ENCODE data around the gene ACADL.
A peak's percentile ranks its signal among the peaks of the same experiment; 100 is the strongest.

The ACADL gene

DNA sequence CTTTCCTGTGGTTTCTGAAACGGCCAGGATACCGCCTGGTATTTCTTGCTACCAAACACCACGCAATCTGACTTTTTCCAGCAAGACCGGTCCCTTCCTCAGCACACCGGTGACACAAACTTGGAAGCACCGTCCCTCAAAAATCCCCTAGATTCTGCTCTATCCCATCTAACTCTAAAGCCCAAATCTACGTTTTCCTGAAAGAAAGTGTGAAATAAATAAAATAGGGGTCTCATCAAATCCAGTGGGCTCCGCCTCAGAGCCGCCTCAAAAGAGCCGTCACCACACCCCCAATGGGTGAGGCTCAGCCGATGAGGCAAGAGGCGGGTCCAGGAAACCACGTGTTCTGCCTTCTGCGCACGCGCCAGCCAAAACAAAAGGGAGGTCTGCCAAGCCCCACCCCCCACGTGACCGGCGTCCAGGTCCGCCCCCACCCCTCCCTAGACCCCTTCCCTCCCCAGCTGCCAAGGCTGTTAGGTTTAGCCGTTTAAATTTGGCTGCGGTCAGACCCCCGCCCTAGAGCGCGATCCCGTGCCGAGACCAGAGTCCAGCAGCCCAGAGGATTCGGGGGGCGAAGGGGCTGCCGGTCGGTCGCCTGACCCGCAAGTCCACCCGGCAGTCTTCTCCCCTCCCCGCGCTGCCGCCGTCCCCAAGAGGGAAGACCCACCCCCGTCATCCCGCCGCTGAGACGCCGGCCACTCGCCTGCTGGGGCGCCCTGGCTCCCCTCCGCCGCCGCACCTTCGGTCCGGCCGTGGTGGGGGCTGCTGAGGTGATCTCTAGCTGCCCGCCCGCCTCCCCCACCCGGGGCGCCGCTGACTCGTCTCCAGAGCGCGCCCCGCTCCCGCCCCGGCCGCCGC is 54.6 kb downstream of the ACADL start:
- peak; percentile 95 for DNase-seq (ENCODE audit: low read depth in 2 of 2, low spot score in 1 of 2)

DNA sequence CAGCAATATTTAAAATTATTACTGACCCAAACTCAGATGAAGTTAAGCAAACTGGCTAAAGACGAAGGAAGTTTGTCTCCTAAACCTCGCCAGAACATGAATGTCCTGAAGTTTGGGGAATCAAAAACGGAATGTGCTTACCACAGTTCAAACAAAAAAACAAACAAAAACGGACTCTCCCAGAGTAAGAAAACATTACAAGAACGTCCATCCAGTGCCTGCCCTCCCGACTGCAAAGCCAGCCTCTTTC is 55.1 kb downstream of the ACADL start:
- DNase-seq (ENCODE audit: low read depth in 2 of 2, low spot score in 1 of 2), result no peak

DNA sequence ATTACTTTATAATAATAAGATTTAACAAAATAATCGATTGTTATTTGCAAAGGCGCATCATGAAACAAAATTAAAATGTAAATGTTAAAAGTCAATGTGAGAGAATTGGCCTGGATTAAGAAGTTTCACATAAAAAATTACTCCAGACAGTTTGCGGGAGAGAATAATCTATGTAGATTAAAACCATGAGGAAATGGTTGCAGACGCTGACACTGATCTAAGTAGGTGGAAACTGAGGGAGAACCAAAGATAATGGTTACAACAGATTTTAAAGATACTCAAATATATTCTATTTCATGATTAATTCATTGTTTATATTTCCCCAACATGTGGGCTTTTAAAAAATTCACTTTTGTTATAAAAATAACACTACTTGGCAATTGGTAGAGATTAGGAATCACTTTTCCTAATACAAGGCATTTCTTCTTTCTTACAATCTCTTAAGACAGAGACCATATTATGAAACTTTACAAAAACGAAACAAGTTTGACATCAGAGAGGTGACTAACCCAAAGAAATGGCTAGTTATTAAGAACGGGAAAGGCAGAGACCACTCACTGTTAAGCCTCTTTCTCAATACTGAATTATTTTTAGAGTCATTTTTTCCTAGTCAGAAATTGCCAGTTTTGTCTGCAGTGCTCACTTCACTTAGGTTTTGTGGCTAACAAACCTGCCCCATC is 55.6 kb downstream of the ACADL start:
- no peak for DNase-seq (ENCODE audit: low read depth in 2 of 2, low spot score in 1 of 2)

DNA sequence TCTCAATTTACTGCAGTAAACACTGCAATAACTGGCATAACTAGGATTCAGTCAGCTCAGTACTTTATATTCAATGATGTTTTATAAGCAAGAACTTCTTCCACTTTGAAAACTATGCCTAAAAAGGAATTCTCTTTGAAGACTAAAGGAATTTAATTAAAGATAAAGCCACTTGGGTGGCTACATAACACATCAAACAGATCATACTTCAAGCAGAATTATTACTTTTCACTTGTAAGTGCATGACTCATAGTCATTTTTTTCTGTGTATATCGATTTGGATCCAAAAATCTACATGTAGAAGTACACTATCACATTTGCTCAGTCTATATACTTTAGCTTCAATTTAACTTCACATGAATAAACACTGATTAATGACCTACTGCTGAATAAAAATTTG is 58.0 kb downstream of the ACADL start:
- no peak for DNase-seq (ENCODE audit: low read depth in 2 of 2, low spot score in 1 of 2)

DNA sequence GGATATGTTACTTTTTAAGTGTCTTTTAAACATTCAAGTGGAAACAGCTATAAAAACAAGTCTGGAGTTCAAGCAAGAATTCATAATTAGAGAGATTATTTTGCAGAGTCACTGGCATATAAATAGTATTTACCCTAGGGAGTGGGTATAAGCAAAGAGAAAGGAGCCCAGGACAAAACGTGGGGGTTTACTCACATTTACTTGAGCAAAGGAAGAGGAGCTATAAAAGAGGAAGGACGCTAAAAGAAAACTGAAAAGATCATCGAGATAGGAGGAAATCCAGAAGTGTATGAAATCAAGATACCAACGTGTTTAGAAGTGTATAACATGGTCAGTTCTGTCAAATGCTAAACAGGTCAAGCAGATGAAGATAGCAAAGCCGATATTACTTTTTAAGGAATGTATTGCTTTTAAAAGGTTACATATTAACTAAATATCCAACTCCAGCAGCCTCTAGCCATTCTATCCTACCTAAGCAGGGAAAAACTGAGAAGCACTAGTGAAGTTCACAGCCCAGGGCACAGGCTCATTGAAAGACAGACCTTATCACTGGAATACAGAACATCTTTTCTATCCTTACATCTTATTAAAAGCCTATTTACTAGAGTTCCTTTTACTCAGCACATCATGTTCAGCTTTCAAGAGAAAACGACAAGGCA is 62.7 kb downstream of the ACADL start:
- no peak for DNase-seq (ENCODE audit: low read depth in 2 of 2, low spot score in 1 of 2)

DNA sequence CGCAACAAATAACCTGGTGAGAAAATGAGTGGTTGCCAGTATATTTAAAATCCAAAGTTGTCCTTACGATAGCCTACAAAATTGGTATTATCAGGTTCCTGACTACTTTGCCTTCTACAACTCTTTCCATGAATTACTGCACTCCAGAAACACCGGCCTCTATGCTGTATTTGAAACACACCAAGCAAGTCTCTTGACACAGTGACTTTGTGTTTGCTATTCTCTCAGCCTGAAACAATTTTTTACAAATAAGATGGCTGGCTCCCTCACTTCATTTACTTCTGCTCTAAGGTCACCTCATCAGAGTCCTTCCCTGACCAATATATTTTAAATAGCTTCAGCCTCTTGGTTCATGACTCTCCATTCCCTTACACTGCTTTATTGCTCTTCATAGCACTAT is 66.2 kb downstream of the ACADL start:
- no peak for DNase-seq (ENCODE audit: low read depth in 2 of 2, low spot score in 1 of 2)

DNA sequence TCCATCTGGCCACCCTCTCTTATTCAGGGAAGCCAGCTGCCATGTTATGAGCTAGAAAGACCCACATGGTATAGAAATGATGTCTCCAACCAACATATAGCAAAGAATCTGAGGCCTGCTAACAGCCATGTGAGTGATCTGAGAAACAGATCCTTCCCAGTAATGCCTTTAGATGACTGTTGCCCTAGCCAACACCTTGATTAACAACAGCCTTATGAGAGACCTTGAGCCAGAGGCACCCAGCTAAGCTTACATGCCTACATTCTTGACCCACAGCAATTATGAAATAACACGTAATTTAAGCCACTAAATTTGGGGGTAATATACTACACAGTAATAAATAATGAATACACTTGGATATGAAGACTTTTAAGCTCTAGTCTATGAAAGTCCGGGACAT is 67.0 kb downstream of the ACADL start:
- DNase-seq (ENCODE audit: low read depth in 2 of 2, low spot score in 1 of 2), result no peak

DNA sequence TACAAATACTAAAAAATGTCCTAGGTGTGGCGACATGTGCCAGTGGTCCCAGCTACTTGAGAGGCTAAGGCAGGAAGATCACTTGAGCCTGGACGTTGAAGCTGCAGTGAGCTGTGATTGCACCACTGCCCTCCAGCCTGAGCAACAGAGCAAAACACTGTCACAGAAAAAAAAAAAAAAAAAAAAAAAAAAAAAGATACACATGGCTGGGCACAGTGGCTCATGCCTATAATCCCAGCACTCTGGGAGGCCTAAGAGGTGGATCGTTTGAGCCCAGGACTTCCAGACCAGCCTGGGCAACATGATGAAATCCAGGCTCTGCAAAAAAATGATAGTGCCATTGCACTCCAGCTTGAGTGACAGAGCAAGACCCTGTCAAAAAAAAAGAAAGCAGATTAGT is 67.7 kb downstream of the ACADL start:
- DNase-seq (ENCODE audit: low read depth in 2 of 2, low spot score in 1 of 2), result no peak

DNA sequence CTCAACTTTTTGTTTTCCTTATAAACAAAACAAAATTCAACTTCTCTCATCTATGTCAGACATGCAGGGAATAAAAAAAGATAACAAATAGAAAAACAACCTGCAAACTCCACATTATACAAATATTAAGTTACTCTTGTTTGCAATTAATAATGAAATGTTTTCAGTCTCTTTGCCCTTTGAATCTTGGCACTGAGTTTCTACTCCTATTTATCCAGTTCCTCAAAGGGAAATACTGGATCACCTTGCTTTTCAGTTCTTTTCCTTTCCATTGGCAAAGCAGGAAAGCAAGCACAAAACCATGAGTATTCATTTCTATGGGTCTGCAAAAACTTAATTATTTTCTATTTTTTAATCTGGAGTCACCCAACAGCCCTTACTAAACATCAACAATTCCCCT is 77.6 kb downstream of the ACADL start:
- no peak for DNase-seq (ENCODE audit: low read depth in 2 of 2, low spot score in 1 of 2)
